HK-2 (cell line): Measurements from ENCODE around the gene STAC3.

Experiments
- DNase-seq: peaks from one replicate; pipeline ENCODE4 v3.0.0-alpha.2; 2018; ENCODE audit not compliant: unreplicated experiment

The STAC3 gene

DNA sequence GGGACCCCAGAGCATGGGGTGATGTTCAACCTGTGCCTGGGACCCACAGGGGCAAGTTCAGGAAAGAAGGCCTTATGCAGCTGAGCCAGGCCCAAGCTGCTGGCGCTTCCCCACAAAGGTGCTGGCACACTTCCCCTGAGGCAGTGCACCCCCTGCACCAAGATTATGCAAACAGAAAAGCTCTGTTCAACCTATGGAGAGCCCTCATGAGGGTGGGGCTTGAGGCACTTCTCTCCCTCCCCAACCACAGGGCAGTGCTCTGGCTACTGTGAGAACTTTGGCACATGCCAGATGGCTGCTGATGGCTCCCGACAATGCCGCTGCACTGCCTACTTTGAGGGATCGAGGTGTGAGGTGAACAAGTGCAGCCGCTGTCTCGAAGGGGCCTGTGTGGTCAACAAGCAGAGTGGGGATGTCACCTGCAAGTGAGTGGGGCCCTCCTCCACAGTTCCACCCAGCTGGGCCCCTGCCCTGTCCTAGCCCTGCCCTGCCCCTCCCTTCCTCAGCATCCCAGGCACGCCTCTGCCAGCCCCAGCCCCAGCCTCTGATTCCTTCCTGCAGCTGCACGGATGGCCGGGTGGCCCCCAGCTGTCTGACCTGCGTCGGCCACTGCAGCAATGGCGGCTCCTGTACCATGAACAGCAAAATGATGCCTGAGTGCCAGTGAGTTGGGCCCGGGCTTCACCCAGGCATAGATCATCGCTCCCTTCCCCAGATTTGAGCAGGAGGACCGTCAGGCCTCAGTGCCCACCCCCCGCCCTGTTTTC lies 39.9 kb downstream of the STAC3 start:
- no peak for DNase-seq

DNA sequence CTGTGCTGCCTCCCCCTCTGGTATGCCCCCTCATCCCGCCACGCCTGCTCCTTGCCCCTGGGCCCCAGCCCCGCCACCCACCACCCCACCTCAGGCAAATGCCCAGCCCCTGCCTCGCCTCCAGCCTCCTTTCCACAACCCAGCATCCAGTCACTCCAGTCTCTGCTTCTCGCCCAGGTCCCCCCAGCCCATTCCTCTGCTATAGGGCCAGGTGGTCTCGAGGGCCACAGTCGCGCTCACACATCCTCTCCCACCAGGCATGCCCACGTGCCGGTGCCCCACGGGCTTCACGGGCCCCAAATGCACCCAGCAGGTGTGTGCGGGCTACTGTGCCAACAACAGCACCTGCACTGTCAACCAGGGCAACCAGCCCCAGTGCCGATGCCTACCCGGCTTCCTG lies 40.5 kb downstream of the STAC3 start:
- no peak for DNase-seq

GRCh38 chr12:57209916-57210315 lies 41.1 kb downstream of the STAC3 start:
- DNase-seq: no peak

DNA sequence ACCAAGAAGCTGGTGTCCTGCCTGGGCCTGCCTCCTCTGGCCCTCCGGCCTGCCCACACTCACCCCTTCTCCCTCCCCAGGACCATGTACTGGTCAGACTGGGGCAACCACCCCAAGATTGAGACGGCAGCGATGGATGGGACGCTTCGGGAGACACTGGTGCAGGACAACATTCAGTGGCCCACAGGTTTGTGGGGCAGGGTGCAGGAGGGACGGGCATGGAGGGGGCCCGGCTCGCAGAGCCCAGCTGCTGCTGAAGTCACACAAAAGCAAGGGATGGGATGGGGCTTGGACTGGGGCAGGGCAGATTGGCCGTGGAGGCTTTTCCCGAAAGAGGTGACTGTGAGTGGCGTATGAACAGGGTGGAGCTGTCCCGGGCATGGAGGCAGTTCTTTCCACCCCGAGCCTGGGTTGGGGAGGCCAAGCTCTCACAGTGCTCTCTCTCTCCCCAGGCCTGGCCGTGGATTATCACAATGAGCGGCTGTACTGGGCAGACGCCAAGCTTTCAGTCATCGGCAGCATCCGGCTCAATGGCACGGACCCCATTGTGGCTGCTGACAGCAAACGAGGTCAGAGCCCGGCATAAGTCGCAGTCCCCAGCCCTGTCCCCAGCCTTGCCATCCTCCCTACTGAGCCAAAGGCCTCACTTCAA lies 42.2 kb downstream of the STAC3 start:
- DNase-seq: no peak

GRCh38 chr12:57207731-57208630 lies 43.0 kb downstream of the STAC3 start:
- DNase-seq: no peak

- DNase-seq: no peak
Measured at GRCh38 chr12:57205931-57206330, 45.1 kb downstream of the STAC3 start.

GRCh38 chr12:57205186-57205585 lies 45.8 kb downstream of the STAC3 start:
- no peak for DNase-seq

GRCh38 chr12:57204454-57204853 lies 46.5 kb downstream of the STAC3 start:
- DNase-seq: no peak

GRCh38 chr12:57203791-57204190 lies 47.2 kb downstream of the STAC3 start:
- no peak for DNase-seq

DNA sequence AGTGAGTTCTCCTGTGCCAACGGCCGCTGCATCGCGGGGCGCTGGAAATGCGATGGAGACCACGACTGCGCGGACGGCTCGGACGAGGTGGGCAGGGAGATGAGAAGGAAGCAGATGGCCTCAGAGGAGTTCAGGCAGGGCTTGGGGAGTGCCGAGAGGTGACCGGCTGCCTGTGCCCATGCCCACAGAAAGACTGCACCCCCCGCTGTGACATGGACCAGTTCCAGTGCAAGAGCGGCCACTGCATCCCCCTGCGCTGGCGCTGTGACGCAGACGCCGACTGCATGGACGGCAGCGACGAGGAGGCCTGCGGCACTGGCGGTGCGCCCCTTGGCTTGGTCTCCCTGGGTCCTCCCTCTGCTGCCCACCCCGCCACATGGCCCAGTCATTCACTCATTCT lies 47.8 kb downstream of the STAC3 start:
- DNase-seq: no peak

GRCh38 chr12:57202321-57202720 lies 48.7 kb downstream of the STAC3 start:
- DNase-seq: no peak

DNA sequence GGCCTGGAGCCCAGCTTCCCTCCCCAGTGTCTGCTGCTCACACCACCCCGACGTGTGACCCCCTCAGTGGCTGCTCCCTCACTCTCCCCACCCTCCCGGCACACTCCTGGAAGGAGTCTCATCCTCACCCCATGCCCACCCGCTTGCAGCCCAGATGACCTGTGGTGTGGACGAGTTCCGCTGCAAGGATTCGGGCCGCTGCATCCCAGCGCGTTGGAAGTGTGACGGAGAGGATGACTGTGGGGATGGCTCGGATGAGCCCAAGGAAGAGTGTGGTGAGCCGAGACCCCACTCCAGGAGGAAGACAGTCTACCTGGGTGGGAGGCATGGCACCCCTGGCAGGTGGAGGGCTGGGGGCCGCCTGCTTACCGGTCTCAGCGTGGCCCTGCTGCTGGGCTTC lies 49.4 kb downstream of the STAC3 start:
- DNase-seq: no peak

GRCh38 chr12:57201219-57201618 lies 49.8 kb downstream of the STAC3 start:
- DNase-seq: no peak

GRCh38 chr12:57200497-57200896 lies 50.5 kb downstream of the STAC3 start:
- no peak for DNase-seq

DNA sequence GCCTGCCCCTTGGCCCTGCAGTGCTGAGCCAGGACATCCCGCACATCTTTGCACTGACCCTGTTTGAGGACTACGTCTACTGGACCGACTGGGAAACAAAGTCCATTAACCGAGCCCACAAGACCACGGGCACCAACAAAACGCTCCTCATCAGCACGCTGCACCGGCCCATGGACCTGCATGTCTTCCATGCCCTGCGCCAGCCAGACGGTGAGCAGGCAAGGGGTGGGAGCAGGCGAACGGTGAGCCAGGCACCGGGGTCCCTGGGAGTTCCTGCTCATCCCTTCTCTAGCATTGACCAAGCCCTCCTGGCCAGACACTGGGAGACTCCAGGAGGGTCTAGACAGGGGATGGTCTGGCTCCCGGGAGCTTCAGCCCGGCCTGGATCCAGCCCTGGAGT lies 51.8 kb downstream of the STAC3 start:
- DNase-seq: no peak

GRCh38 chr12:57198329-57198728 lies 52.7 kb downstream of the STAC3 start:
- DNase-seq: no peak

- DNase-seq: no peak
Measured at GRCh38 chr12:57196956-57197355, 54.0 kb downstream of the STAC3 start.

GRCh38 chr12:57196439-57196838 lies 54.5 kb downstream of the STAC3 start:
- DNase-seq: no peak

DNA sequence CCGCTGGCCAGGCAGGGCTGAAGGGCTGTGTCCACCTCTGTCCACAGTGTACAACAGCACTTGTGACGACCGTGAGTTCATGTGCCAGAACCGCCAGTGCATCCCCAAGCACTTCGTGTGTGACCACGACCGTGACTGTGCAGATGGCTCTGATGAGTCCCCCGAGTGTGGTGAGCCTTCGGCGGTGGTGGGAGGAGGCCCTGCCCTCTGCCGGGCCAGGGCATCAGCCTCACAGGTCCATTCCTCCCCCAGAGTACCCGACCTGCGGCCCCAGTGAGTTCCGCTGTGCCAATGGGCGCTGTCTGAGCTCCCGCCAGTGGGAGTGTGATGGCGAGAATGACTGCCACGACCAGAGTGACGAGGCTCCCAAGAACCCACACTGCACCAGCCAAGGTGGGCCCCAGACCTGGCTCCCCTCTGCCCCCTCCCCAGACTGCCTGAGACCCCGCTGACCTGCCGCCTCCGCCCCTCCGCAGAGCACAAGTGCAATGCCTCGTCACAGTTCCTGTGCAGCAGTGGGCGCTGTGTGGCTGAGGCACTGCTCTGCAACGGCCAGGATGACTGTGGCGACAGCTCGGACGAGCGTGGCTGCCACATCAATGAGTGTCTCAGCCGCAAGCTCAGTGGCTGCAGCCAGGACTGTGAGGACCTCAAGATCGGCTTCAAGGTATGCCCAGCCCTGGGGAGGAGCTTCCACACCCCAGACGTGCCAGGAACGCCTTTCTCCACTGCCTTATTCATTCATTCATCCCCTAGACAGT lies 55.2 kb downstream of the STAC3 start:
- DNase-seq: no peak

DNA sequence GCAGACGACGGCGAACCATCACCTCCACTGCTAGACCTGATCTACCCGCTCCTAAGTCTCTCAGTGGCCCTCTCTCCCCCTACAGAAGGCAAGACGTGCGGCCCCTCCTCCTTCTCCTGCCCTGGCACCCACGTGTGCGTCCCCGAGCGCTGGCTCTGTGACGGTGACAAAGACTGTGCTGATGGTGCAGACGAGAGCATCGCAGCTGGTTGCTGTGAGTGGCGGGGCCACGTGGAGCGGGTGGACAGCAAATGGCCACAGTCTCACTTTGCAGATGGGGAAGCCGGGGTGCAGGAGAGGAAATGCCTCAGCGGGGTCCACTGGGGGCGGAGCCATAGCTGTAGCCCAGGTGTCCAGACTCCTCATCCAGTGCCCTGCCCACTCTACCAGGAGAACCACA lies 55.8 kb downstream of the STAC3 start:
- DNase-seq: no peak

DNA sequence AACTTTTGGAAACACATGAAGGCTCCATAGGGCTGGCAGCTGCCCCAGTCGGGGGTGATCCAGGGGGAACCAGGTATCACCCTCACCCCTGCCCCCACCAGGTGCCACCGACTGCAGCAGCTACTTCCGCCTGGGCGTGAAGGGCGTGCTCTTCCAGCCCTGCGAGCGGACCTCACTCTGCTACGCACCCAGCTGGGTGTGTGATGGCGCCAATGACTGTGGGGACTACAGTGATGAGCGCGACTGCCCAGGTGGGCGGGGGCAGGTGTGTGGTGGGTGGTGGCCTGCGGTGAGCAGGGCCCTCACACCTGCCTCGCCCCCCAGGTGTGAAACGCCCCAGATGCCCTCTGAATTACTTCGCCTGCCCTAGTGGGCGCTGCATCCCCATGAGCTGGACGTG lies 56.7 kb downstream of the STAC3 start:
- DNase-seq: no peak

DNA sequence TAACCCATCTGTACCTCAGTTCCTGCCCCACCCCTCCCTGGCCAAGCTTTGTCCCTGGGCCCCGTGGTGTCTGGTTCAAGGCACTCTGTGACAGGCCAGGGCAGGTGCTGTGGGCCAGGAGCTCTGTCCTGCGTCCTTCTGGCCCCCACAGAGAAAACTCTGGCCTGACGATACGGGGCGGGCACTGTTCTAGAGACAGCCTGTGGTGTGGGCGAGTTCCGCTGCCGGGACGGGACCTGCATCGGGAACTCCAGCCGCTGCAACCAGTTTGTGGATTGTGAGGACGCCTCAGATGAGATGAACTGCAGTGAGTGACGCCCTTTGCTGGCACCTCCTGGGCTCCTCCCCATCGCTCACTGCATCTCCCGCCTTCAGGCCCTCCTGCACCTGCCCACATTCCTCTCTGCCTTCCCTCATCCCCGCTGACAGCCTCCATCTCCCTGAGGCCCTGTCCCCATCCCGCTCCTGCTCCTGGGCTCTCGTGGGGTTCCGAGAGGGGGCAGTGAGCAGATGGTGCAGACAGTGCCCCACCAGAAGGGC lies 57.2 kb downstream of the STAC3 start:
- no peak for DNase-seq
